HT1080 (cell line): ENCODE measurements around the gene DIP2B. TPM values are rescaled to one million over a fixed set of nuclear protein-coding genes. Genes with fewer than 3 reads are reported as not detected.
A peak's percentile ranks its signal among the peaks of the same experiment; 100 is the strongest.

Source experiments
- DNase-seq: peaks from one replicate; pipeline ENCODE4 v3.0.0-alpha.2; 2015; ENCODE audit warnings: low read depth
- total RNA-seq: library from RNA; depleted of rRNA; stranded (reverse); fragments of >200 nt; shearing (Covaris generic); gene quantifications from 2 replicates; pipeline ENCODE4 v1.2.3, GENCODE V29; 2014

DIP2B gene
- total RNA-seq, 1 experiment from 2014 or later: 45.3 TPM

DNA sequence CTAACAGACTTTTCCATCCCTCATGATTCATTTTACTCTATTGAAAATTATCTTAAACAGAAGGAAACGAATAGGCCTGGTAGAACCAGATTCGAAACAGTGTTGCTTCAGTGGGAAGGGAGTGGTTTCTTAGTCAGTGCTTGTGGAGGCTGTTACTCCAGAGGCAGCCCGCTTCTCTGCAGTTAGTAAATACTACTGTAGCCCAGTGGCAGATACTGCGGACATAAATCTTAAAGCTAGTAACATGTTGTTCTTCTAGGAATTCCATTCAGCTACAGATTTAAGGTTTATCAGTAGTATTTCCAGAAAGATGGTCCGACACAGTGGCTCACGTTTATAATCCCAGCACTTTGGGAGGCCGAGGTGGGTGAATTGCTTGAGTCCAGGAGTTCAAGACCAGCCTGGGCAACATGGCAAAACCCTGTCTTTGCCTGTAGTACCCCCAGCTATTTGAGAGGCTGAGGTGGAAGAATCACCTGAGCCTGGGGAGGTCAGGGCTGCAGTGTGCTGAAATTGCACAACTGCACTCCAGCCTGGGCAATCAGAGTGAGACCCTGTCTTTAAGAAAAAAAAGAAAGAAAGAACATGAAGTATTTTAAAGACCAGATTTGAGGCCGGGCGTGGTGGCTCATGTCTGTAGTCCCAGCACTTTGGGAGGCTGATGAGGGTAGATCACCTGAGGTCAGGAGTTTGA is 45.9 kb downstream of the DIP2B start:
- no peak for DNase-seq

DNA sequence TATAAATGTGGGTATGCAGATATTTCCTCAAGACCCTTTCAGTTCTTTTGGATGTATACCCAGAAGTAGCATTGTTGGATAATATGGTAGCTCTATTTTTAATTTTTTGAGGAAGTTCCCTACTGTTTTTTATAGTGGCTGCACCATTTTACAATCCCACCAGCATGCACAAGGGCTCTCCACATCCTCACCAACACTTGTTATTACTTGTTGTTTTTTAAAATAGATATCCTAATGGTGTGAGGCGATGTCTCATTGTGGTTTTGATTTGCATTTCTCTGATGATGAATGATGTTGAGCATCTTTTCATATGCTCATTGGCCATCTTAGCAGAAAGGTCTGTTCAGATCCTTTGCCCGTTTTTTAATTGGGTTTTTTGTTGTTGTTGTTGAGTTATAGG is 47.1 kb downstream of the DIP2B start:
- no peak for DNase-seq

DNA sequence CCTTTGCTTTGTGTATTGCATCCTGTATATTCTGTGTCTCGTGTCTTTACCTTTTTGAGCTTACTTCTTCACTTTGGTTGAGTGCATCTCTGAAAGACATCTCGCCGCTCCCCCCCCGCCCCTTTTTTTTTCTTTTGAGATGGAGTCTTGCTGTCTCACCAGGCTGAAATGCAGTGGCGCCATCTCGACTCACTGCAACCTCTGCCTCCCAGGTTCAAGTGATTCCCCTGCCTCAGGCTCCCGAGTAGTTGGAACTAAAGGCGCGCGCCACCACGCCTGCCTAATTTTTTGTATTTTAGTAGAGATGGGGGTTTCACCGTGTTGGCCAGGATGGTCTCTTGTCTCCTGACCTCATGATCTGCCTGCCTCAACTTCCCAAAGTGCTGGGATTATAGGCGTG is 49.9 kb downstream of the DIP2B start:
- no peak for DNase-seq

GRCh38 chr12:50555471-50555885 is 50.7 kb downstream of the DIP2B start:
- DNase-seq: no peak

DNA sequence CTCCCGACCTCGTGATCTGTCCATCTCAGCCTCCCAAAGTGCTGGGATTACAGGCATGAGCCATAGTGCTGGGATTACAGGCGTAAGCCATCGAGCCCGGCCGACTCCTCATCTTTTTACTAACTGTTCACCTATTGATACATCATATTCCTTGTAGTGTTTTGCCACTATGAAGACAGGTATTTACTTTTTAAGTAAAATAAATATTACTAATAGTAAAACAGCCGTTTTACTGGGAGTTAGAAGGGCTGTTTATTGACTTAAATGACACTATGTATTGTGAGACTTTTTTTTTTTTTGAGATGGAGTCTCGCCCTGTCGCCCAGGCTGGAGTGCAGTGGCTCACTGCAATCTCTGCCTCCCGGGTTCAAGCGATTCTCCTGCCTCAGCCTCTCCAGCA is 51.5 kb downstream of the DIP2B start:
- DNase-seq: no peak

- DNase-seq: peak; percentile 89
These were observed 52.0 kb downstream of the DIP2B start for GRCh38 chr12:50556796-50557195.

DNA sequence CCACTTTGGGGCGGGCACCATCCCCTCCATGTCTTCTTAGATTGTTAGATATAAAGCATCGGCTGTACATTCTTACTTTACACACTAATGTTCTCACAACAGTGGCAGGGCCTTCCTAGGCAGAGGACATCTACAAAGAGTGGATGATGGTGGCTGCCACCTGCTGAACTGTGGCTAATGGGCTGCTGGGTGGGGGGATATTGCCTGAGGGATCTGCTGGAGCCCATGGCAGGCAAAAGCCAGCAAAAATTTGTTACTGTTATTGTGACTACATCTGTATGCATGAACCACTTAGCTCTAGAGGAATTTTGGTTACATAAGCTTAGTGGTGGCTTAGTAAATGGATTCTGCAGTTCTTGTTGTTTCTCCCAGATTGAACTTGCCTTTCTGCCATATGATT is 52.6 kb downstream of the DIP2B start:
- DNase-seq: no peak

- no peak for DNase-seq
These were observed 54.2 kb downstream of the DIP2B start for GRCh38 chr12:50558970-50559369.

DNA sequence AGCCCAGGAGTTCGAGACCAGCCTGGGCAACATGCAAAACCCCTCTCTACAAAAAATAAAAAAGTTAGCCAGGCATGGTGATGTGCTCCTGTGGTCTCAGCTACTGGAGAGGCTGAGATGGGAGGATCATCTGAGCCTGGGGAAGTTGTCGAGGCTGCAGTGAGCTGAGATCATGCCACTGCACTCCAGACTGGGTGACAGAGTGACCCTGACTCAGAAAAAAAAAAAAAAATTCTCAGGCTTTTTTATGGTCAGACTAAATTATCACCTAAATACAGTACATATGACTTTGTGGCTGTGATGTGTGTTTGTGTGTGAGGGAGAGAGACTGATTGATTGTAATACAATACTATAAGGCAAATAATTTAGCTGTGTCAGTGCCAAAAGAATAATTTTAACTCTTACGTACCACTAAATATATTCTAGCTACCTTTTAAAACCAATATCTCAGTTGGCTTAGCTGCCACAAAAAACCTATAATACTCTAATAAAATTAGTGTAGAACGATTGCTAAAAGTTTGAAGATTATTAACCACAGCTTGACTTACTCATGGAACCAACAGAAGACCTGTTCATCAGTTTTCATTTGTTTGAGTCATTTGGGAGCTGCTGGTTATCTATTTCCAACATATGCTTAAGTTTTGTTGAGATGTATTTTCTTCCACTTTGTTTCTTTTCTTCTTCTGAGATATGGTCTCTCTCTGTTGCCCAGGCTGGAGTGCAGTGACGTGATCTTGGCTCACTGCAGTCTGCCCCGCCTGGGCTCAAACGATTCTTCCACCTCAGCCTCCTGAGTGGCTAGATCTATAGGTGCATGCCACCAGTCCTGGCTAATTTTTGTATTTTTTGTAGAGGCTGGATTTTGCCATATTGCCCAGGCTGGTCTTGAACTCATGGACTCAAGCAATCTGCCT is 58.0 kb downstream of the DIP2B start:
- no peak for DNase-seq

DNA sequence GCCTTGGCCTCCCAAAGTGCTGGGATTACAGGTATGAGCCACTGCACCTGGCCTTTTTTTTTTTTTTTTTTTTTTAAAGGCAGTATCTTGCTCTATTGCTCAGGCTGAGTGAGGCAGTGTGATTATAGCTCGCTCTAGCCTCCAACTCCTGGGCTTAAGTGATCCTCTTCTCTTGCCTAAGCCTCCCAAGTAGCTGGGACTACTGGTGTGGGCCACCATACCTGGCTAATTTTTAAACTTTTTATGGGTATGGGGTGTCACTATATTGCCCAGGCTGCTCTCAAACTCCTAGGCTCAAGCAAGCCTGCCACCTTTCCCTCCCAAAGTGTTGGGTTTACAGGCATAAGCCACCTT is 58.6 kb downstream of the DIP2B start:
- DNase-seq: no peak

DNA sequence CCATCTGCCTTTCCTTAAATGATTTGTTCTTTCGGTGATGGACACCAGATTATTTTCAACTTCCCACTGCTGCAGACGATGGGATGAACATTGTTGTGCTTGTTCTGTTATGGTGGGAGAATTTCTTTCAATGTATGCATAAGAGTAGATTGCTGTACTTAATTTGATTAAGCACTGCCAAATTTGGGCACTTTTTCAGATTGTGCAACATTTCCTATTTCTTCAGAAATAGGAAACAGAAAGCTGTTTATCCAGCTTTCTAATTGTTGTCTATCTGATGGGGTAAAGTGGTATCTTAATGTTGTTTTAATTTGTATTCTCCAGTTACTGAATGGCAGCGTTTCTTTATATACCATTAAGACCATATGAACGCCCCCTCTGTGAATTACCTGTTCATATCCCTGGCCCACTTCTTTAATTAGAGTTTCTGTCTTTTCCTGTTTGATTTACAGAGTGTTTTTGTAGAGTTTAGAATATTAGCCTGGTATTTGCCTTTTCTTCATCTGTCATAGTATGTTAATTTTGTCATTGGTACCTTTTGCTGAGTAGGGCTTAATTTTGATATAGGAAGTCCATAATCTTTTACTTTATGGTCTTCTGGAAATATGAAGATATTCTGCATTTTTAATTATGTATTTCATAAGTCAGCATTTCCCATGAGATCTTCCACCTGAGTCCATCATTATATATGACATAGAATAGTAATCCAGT is 59.6 kb downstream of the DIP2B start:
- no peak for DNase-seq

DNA sequence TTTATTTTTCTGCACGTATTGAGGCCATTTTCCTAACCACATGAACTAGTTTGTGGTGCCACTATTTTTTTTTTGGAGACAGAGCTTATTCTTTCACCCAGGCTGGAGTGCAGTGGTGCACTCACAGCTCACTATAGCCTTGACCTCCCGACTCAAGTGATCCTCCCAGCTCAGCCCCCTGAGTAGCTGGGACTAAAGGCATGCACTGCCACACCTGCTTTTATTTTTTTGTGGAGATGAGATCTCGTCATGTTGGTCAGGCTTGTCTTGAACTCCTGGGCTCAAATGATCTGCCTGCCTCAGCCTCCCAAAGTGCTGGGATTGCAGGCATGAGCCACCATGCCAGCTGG is 60.1 kb downstream of the DIP2B start:
- DNase-seq: no peak

GRCh38 chr12:50566066-50566465 is 61.3 kb downstream of the DIP2B start:
- DNase-seq: no peak

- DNase-seq: no peak
These were observed 63.1 kb downstream of the DIP2B start for GRCh38 chr12:50567926-50568325.

GRCh38 chr12:50568338-50569091 is 63.7 kb downstream of the DIP2B start:
- DNase-seq: no peak

DNA sequence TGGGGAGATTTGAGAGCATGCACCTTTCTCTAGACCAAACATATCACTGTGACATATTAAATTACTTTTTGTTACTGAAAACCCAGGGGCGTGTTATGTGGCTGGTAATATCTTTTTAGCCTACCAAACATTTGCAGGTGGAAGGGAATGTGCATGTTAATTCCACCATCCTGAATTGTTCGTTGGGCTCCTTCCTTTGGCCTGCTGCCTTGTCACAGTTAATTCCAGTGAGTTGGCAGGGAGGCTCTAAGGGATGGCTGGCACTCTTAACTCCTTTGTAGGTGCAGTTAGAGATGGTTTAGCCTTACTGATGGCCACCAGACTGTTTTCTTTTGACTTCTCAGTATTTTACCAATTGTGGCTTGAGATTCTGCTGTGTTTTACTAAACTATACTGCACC is 64.5 kb downstream of the DIP2B start:
- no peak for DNase-seq

GRCh38 chr12:50569876-50570275 is 65.1 kb downstream of the DIP2B start:
- no peak for DNase-seq

- no peak for DNase-seq
These were observed 67.0 kb downstream of the DIP2B start for GRCh38 chr12:50571786-50572185.

DNA sequence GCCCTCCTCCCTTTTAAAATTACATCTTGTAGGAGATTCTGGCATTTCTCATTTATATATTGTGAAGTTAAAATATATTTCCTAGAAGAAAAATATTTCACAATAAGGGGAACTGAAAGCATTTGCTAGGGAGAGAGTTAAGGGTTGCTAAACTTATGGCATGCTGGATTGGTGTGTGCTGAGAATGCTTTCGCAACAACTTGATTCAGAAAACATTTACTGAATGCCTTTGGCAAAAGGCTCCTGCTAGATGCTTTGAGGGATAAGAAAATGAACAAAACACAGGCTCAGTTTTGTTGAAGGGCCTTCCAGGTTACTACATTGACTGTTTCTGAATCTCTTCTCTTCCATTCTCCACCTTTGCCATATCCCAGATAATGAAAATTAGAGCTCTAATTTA is 67.5 kb downstream of the DIP2B start:
- DNase-seq: no peak

- no peak for DNase-seq
These were observed 68.0 kb downstream of the DIP2B start for GRCh38 chr12:50572760-50573159.

DNA sequence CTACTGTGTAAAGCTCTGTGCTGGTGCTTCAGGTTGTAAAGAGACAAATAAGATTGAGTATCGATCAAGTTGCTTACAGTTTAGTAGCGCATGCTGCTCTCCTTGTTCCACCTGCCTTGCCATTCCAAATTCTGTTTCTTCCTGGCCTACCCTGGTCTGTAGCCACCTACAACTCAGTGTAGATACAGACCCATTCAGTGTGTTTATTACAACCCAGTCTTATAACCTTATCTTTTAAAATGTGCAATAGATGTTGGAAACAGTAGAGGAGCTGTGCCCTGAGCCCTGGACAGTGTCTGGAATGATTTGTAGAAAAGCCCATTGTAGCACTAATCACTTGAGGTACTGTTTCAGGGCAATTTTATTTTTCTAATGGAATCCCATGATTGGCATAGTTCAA is 68.5 kb downstream of the DIP2B start:
- no peak for DNase-seq
